GDM1 (cell line): ENCODE results near the gene NFX1.
A peak's percentile ranks its signal among the peaks of the same experiment; 100 is the strongest.
"Not testable (repeated sequence)": the region's sequence is repeated elsewhere in the genome, so short reads cannot be mapped to it uniquely, and the experiment has no call there.

Experiments used
- DNase-seq: peaks from one replicate; lab custom pipeline; 2025; lab: John Stamatoyannopoulos, UW

The NFX1 gene

DNA sequence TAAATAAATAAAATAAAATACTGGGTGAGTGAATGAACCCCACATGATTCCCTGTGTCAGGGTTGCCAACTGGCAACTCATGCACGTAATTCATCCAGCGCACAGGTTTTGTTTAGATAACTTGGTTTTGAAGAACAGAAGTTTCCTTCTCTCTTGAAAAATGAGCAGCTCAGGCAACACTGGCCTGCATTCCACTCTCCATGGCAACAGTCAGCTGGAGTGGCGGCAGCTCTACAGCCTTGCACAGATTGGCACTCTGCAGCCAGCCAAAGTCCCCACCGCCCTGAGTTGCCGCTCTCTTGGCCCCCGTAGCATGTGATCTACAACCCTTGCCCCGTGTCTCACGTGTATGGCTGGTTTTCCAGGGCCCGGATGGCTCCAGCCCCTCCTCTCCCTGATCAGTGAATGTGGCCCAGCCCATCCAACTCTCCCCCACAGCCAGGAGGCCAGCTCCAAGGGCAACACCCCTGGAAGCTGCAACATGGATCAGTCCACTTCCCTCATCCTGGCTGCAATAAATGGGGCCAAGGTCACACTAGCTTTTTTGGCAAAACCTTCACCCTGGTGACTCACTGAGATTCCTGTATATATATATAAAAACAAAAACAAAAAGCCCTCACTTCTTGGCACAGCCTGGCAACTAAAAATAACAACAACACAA, 100.9 kb downstream of the NFX1 start:
- DNase-seq: not testable (repeated sequence)

DNA sequence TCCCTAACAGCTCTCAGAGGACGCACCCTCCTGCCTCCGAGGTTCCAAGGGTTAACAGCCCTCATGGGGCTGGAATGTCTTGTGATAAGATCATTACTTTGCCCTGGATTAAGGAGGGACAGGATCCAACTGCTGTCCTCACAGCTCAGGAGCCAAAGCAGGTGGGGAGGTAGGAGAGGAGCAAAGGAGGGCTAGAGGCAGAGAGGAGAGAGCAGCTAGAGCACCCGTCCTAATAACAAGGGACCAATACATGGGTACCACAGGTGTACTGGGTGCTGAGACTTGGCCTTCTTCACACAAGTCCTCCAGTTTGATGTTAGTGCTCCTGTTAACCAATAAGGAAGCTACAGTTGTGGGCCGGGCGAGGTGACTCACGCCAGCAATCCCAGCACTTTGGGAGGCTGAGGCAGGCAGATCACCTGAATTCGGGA, 102.3 kb downstream of the NFX1 start:
- DNase-seq: not testable (repeated sequence)

- no peak for DNase-seq
These were observed 103.3 kb downstream of the NFX1 start for GRCh38 chr9:33393581-33393980.

- not testable (repeated sequence) for DNase-seq
These were observed 103.7 kb downstream of the NFX1 start for GRCh38 chr9:33393986-33394385.

GRCh38 chr9:33395159-33395879, 105.0 kb downstream of the NFX1 start:
- not testable (repeated sequence) for DNase-seq

- DNase-seq: not testable (repeated sequence)
These were observed 107.5 kb downstream of the NFX1 start for GRCh38 chr9:33397801-33398200.

DNA sequence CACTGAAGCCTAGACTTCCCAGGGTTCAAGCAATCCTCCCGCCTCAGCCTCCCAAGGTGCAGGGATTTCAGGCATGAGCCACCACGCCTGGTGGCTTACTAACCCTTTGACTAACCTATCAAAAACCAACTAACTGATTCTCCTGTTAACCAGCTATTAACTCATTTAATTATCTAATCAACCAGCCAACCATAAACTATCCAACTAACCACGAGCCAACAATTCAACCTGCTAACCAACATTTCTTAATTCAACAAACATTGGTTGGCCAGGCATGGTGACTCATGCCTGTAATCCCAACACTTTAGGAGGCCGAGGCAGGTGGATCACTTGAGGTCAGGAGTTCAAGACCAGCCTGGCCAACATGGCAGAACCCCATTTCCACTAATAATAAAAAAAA, 108.7 kb downstream of the NFX1 start:
- not testable (repeated sequence) for DNase-seq

- DNase-seq: not testable (repeated sequence)
These were observed 111.5 kb downstream of the NFX1 start for GRCh38 chr9:33401809-33402208.

GRCh38 chr9:33402371-33402770, 112.1 kb downstream of the NFX1 start, which contains the start of gene AQP7:
Gene AQP7 (minus strand): TSS chr9:33402568. CDS start chr9:33401262, 1,306 bp downstream.
- not testable (repeated sequence) for DNase-seq

- no peak for DNase-seq
These were observed 113.8 kb downstream of the NFX1 start for GRCh38 chr9:33403941-33404787.

DNA sequence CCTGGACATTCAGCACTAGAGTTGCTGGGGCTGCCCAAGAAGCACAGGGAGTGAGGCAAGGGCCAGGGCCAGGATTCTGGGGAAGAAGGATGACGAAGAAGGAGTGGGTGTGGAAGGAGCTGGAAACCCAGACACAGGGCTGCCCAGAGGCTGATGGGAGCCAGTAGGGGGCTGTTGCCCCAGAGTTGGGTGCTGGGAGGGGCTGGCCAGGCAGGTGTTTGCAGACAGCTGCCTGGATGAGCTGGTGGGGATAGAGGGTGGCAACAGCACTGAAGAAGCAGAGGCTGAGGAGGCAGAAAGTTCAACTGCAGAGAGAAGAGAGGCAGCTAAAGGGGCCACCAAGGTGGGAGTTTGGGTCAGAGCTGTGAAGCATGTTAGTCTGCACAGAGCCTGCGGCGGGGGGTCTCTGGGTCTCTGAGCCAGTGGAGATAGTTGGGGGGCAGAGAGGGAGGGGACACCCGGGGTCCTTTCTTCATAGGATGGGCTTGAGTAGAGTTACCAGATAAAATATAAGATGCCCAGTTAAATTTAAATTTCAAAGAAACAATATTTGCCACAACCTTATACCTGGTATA, 114.6 kb downstream of the NFX1 start:
- no peak for DNase-seq

GRCh38 chr9:33407061-33407460, 116.7 kb downstream of the NFX1 start:
- DNase-seq: no peak

- no peak for DNase-seq
These were observed 117.8 kb downstream of the NFX1 start for GRCh38 chr9:33408087-33408486.

DNA sequence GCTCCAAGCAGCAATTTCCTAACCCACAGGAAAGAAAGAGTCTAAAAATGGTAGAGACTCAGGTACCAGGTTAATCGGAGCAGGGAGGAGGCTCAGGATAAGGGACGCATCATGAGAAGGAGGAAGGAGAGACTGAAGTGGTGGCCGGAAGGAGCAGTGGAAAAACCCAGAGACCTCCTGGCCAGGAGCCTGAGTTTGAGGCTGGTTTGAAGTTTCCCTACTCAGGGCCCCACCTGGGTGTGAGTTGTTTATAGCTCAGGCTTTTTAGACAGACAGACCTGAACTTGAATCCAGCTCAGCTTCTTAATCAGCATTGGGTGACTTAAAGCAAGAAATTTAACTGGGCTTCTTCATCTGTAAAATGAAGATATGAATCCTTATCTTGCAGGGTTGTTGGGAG, 124.0 kb downstream of the NFX1 start:
- no peak for DNase-seq

DNA sequence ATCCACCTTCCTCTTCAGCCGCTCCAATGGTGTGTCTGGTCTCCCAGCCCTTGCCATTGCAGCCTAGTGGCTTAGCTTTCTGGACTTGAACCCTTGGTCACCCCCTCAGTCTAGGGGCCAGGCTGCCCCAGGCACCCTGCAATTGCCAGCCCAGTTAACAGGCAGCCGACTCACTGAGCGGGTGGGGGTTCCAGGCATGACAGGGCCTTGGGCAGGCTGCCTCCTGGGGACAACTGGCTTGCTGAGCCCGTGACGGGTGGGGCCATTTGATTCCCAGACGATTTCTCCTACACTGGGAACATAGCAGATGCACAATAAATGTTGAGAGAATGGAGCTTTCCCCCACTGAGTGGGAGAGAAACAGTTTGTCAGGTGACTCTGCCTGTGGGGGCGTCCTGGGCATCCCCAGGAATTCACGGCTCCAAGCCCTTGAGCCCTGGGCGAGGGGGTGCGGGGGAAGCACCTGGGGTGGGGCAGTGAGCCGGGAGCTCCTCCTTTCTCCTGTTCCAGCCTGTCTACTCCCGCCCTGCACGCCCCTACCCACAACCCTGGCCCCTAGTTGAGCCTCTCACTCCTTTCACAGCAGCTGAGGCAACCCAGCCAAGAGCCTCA, 124.7 kb downstream of the NFX1 start:
- no peak for DNase-seq

DNA sequence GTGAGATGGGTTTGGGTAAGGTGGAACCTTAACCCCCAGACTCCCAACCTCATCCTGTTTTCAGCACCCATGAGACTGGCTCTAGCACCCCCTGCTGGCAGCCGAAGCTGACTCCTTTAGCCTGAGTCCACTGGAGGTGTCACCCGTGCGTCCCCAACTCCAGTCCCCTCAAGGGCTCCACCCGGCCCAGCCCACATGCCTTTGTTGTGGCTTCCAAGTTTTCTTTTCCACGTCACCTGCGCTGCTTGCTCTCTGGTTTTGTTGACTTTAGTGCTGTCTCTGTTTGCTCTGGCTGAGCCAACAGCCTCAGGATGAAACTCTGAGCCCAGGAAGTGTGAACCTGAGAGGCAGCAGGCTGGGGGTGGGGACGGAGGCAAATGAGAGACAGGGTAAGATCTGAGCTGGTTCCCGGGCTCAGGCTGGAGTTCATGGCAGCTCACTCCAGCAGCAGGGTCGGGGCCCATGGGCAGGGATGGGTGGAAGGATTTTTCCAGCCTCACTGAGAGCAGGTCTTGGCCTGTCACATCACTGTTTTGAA, 125.3 kb downstream of the NFX1 start:
- peak; percentile 41 for DNase-seq

DNA sequence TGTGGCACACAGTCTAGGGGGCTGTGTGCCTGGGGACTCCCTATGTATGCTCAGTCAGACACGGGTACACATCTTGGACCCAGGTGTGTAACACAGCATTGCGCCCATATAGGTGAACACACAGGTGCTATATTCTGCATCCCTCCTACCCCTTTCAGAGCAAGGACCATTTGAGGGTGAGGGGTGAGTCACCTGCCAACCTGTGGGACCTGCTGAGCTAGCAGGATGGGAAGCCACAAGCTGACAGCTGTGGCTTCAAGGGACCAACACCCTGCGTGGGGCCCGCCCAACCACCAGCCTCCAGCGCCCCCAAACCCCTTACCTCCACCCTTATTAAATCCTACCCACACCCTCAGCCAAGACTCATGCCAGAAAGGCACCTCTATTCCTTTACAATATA, 126.7 kb downstream of the NFX1 start:
- DNase-seq: no peak

GRCh38 chr9:33418090-33418489, 127.8 kb downstream of the NFX1 start:
- DNase-seq: no peak

GRCh38 chr9:33419708-33420303, 129.5 kb downstream of the NFX1 start:
- no peak for DNase-seq
